Spleen (tissue), 11 donors: Measurements from ENCODE around the gene PLA2G4D. TPM values are rescaled to one million over a fixed set of nuclear protein-coding genes. Genes with fewer than 3 reads are reported as not detected.

ENCODE experiments used
- DNase-seq: peaks from one replicate; pipeline ENCODE4 v3.0.0-alpha.2; 2020
- H3K27ac ChIP-seq, 8 donors: fragments of 200-600 bp; sonication (generic) in 7 of 8; 1 replicate in 4 of 8; 2 replicates in 4 of 8; pipeline versions ENCODE4 v1.5.0 to v1.8.0; 2016 to 2021; ENCODE audit warnings: inconsistent platforms in 4 of 8, mild to moderate bottlenecking in 4 of 8, moderate library complexity in 1 of 8
- H3K27me3 ChIP-seq, 7 donors: fragments of 200-600 bp; sonication (generic) in 6 of 7; replicated peaks in 1 of 7; 1 replicate in 4 of 7; 2 replicates in 3 of 7; pipeline versions ENCODE4 v1.5.0 to v1.8.0; 2016 to 2021; ENCODE audit warnings: inconsistent platforms in 3 of 7, mild to moderate bottlenecking in 1 of 7
- H3K36me3 ChIP-seq, 6 donors: fragments of 200-600 bp; sonication (generic) in 5 of 6; 1 replicate in 4 of 6; 2 replicates in 2 of 6; pipeline versions ENCODE4 v1.5.0 to v1.8.0; 2016 to 2021; ENCODE audit warnings: inconsistent platforms in 2 of 6
- H3K4me1 ChIP-seq, 6 donors: fragments of 200-600 bp; sonication (generic) in 5 of 6; 1 replicate in 3 of 6; 2 replicates in 3 of 6; pipeline versions ENCODE4 v1.5.0 to v1.8.0; 2016 to 2021; ENCODE audit warnings: inconsistent platforms in 3 of 6
- H3K4me3 ChIP-seq, 8 donors: fragments of 200-600 bp; sonication (generic) in 7 of 8; 1 replicate in 4 of 8; 2 replicates in 4 of 8; pipeline versions ENCODE4 v1.5.0 to v1.8.0; 2016 to 2021; ENCODE audit warnings: inconsistent platforms in 4 of 8, mild to moderate bottlenecking in 4 of 8, moderate library complexity in 2 of 8
- H3K9me3 ChIP-seq, 8 donors: fragments of 200-600 bp; sonication (generic) in 7 of 8; 1 replicate in 4 of 8; 2 replicates in 4 of 8; pipeline versions ENCODE4 v1.5.0 to v1.8.0; 2016 to 2021; ENCODE audit warnings: inconsistent platforms in 4 of 8
- POLR2A ChIP-seq, 3 donors: fragments of 450-650 bp; IDR thresholded peaks; one replicate each; pipeline ENCODE4 v1.5.1; 2017; ENCODE audit warnings: antibody characterized with exemption in 3 of 3, mild to moderate bottlenecking in 1 of 3
- POLR2AphosphoS5 ChIP-seq, 3 donors: sonication (generic); formaldehyde crosslinking; IDR thresholded peaks; one replicate each; pipeline ENCODE4 v1.5.1; 2017; ENCODE audit warnings: antibody characterized with exemption in 3 of 3
- WGBS, 5 donors: extraction: QIAGEN DNeasy Blood & Tissue Kit in 3 of 5; methylation state at CpG; one replicate each; pipeline versions ENCODE4 v1.1.5 to v1.1.7; 2013 to 2018; 5-methylcytosine and 5-hydroxymethylcytosine counted together
- intact Hi-C: fragments of 100-400 bp; cut with DNase I; formaldehyde crosslinking; loops from one replicate; pipeline ENCODE4 v1.15.0; 2023; ENCODE audit warnings: low total_unique reads
- polyA plus RNA-seq, 3 donors: library from polyadenylated mRNA; stranded (reverse); fragments of 200-250 nt; gene quantifications; one replicate each; pipeline ENCODE4 v1.2.1, GENCODE V29; 2013
- total RNA-seq, 7 donors: library from RNA; depleted of rRNA in 3 of 7; stranded (reverse); fragments of >200 nt in 3 of 7; fragmentation: NEBNext Ultra II Directional in 4 of 7; extraction: Animal tissue kit (Norgen Biotek cat#: 25700) in 4 of 7; gene quantifications; one replicate each; pipeline versions ENCODE4 v1.1.0 to v1.2.1, GENCODE V29; 2016 to 2021
- TF ChIP-seq, protein P1 (sequence below), 11 experiments: fragments of 200-600 bp in 7 of 11; fragments of 450-650 bp in 4 of 11; sonication (generic) in 4 of 11; IDR thresholded peaks in 8 of 11; conservative IDR thresholded peaks in 3 of 11; 1 replicate in 7 of 11; 2 replicates in 4 of 11; pipeline versions ENCODE4 v1.4.0 to v1.8.0; 2016 to 2021; ENCODE audit warnings: antibody characterized with exemption in 11 of 11, inconsistent platforms in 4 of 11, mild to moderate bottlenecking in 1 of 11
- donor health status: healthy with polysubstance abuse.
- donor health status: DM: no; HTN: no; CAD: no; lungs with moderate emphysema.
- donor health status: DM: no; HTN: no; CAD: no.
- donor health status: Bipolar disorder and iron deficiency.
- donor health status: healthy.
- donor health status: DM: no; HTN: no; CAD: no.
- donor health status: DM: yes; HTN: yes; CAD: no.

Gene PLA2G4D
- total and polyA plus RNA-seq, 10 donors, result not detected

DNA sequence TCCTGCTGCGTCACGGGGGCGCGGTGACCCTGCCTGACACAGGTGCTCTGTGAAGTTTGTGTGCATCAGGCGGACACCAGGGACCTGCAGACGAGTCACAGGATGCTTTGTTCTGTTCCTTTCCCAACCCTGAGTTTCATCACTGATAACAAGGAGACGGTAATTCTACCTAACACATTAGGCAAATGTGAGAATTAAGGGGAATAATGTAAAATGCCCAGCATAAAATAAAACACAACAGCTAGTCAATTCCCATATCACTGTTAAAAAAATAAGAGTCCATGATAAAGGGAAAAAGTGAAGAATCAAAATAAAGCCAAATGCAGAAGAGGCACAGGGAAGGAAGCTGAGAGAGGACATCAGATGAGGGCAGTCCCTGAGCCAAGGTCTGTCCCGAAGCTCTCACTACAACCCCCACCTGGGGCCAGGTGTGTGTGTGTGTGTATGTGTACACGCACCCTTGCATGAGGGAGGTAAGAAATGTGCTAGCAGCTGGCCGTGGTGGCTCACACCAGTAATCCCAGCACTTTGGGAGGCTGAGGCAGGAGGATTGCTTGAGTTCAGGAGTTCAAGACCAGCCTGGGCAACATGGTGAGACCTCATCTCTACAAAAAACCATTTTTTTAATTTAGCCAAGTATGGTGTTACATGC lies 27.5 kb downstream of the PLA2G4D start:
- H3K27me3 ChIP-seq, result peaks cover 0 to 61% (median 0%) of the 10 kb centered on the region in 7 donors
- 33 to 49% (median 39%) methylated on average over 10 of the region's 10 CpGs for WGBS, 5 donors
- no peak overlapping the region for H3K4me3 ChIP-seq
- no peak for DNase-seq
- H3K27ac ChIP-seq, result no peak overlapping the region
- intact Hi-C loops, result no loop called here
- H3K36me3 ChIP-seq, result no peaks in the 10 kb centered on the region
- H3K9me3 ChIP-seq, result peaks cover 0 to 17% (median 10%) of the 10 kb centered on the region in 8 donors
- H3K4me1 ChIP-seq, result no peaks in the 10 kb centered on the region
- TF ChIP-seq, protein P1, sequence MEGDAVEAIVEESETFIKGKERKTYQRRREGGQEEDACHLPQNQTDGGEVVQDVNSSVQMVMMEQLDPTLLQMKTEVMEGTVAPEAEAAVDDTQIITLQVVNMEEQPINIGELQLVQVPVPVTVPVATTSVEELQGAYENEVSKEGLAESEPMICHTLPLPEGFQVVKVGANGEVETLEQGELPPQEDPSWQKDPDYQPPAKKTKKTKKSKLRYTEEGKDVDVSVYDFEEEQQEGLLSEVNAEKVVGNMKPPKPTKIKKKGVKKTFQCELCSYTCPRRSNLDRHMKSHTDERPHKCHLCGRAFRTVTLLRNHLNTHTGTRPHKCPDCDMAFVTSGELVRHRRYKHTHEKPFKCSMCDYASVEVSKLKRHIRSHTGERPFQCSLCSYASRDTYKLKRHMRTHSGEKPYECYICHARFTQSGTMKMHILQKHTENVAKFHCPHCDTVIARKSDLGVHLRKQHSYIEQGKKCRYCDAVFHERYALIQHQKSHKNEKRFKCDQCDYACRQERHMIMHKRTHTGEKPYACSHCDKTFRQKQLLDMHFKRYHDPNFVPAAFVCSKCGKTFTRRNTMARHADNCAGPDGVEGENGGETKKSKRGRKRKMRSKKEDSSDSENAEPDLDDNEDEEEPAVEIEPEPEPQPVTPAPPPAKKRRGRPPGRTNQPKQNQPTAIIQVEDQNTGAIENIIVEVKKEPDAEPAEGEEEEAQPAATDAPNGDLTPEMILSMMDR (IDR thresholded peaks at IDR 0.05 in 8 of 11, conservative IDR thresholded peaks at IDR 0.05 in 3 of 11), result no peak
- TF ChIP-seq POLR2A (IDR thresholded peaks at IDR 0.05), result no peak
- no peak for TF ChIP-seq POLR2AphosphoS5 (IDR thresholded peaks at IDR 0.05)

DNA sequence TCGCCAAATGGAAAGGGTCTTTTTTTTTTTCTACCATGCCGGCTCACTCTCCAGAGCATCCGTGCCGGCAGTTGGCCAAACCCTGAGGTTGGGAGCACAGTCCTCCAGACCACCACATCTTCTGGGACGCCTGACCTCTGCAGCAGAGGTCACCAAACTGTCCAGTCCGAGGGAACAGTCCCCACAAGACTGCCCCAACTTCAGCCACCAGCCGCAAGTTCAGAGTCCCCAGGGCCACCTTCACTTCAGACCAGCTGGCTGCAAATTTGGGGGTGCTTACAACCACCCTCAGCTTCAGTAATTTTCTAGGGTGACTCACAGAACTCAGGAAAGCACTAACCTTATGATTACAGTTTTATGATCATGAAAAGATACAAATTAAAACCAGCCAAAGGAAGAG lies 28.9 kb downstream of the PLA2G4D start:
- Histone ChIP-seq H3K27me3 (peaks cover 0 to 48% (median 0%) of the 10 kb centered on the region in 7 donors), H3K36me3 (no peaks in the 10 kb centered on the region), H3K27ac (no peak overlapping the region), H3K9me3 (peaks cover 0 to 17% (median 10%) of the 10 kb centered on the region in 8 donors), H3K4me1 (no peaks in the 10 kb centered on the region), H3K4me3 (no peak overlapping the region)
- no peak for DNase-seq
- TF ChIP-seq, protein P1 (IDR thresholded peaks at IDR 0.05 in 8 of 11, conservative IDR thresholded peaks at IDR 0.05 in 3 of 11), result no peak
- TF ChIP-seq POLR2AphosphoS5 (IDR thresholded peaks at IDR 0.05) (no peak), POLR2A (IDR thresholded peaks at IDR 0.05) (no peak)
- intact Hi-C loops, result no loop called here
- WGBS, 5 donors, result 55 to 73% (median 57%) methylated on average over 7 of the region's 7 CpGs

DNA sequence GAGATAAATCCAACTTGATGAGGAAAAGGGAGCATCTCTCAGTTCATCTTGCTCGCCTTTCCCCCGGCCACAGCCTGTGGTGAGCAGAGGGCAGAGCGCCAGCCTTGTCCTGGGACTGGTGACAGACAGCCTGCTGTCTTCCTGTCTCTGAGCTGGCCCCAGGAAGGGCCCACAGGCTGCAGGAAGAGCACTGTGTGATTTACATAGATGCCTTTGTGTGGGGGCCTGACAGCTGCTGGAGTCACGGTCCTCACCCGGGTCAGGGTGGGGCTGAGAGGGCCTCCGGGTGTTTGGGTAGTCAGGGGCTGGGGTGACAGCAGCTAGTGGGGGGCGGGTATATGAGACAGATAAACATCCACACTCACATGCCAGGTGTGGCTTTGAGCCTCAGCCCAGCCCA lies 29.3 kb downstream of the PLA2G4D start:
- no peak for DNase-seq
- intact Hi-C loops, result no loop called here
- no peak overlapping the region for H3K4me3 ChIP-seq
- peaks cover 0 to 17% (median 10%) of the 10 kb centered on the region in 8 donors for H3K9me3 ChIP-seq
- TF ChIP-seq POLR2A (IDR thresholded peaks at IDR 0.05) (no peak), POLR2AphosphoS5 (IDR thresholded peaks at IDR 0.05) (no peak)
- TF ChIP-seq, protein P1 (IDR thresholded peaks at IDR 0.05 in 8 of 11, conservative IDR thresholded peaks at IDR 0.05 in 3 of 11), result no peak
- no peak overlapping the region for H3K27ac ChIP-seq
- H3K27me3 ChIP-seq, result peaks cover 0 to 48% (median 0%) of the 10 kb centered on the region in 7 donors
- H3K36me3 ChIP-seq, result no peaks in the 10 kb centered on the region
- H3K4me1 ChIP-seq, result peaks cover 0 to 4% (median 1%) of the 10 kb centered on the region in 6 donors
- WGBS, 5 donors, result 11 to 40% (median 17%) methylated on average over 7 of the region's 7 CpGs

DNA sequence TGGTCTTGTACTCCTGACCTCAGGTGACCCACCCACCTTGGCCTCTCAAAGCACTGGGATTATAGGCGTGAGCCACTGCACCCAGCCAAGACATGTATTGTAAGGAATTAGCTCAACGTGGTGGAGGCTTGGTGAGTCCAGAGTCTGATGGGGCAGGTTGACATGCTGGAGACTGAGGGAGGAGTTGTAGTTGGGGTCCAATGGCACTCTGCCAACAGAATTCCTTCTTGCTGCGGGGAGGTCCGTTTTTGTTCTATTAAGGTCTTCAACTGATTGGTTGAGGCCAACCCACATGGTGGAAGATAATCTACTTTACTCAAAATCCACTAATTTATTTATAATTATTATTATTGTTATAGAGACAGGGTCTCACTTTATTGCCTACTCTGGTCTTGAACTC lies 30.1 kb downstream of the PLA2G4D start:
- DNase-seq, result no peak
- TF ChIP-seq POLR2AphosphoS5 (IDR thresholded peaks at IDR 0.05) (no peak), POLR2A (IDR thresholded peaks at IDR 0.05) (no peak)
- TF ChIP-seq, protein P1 (IDR thresholded peaks at IDR 0.05 in 8 of 11, conservative IDR thresholded peaks at IDR 0.05 in 3 of 11), result no peak
- H3K27me3 ChIP-seq, result peaks cover 0 to 45% (median 0%) of the 10 kb centered on the region in 7 donors
- intact Hi-C loops, result no loop called here
- 79 to 91% (median 86%) methylated on average over 4 of the region's 4 CpGs for WGBS, 5 donors
- no peaks in the 10 kb centered on the region for H3K36me3 ChIP-seq
- peaks cover 0 to 8% (median 6%) of the 10 kb centered on the region in 6 donors for H3K4me1 ChIP-seq
- H3K27ac ChIP-seq, result no peak overlapping the region
- H3K4me3 ChIP-seq, result no peak overlapping the region
- peaks cover 0 to 17% (median 10%) of the 10 kb centered on the region in 8 donors for H3K9me3 ChIP-seq
